Suppressor macrophage (primary cell): Measurements from ENCODE around the gene SPRY1.

Experiments used
- DNase-seq, 4 experiments: peaks; one replicate each; pipeline ENCODE4 v3.0.0-alpha.2; 2020 to 2022

Gene SPRY1

GRCh38 chr4:123380728-123381716, 15.6 kb upstream of the SPRY1 start:
- no peak for DNase-seq

DNA sequence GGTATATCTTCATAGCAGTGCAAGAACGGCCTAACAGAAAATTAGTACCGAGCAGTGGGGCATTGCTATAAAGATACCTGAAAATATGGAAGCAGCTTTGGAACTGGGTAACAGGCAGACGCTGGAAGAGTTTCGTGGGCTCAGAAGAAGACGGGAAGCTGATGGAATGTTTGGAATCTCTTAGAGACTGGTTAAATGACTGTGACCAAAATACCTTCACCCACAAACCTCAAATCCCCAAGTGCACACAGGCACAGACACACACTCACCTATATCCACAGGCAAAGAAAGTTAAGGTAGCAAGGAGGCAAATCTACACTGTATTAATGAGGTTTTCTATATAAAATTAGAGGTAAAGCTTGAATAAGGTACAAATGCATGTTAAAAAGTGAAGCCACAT, 14.6 kb upstream of the SPRY1 start:
- DNase-seq, result no peak

GRCh38 chr4:123383566-123383965, 13.0 kb upstream of the SPRY1 start:
- no peak for DNase-seq

DNA sequence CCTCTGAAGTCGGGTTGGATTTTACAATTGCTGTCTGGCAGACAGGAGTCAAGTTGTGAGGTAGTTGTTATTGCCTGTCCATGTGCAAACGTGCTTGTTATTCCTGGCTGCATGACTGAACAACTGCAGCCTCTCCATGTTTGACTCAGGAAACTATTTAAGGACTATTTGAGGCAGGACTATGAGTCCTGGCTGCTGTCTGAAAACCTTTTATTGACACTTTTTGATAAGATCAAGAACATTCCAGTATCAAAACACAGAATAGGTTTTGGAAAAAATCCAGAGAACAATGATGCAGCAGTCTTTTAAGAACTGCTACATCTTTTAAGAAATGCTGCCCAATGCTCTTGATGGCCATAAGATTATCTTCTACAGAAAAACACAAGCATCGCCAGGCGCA, 10.0 kb upstream of the SPRY1 start:
- no peak for DNase-seq

DNA sequence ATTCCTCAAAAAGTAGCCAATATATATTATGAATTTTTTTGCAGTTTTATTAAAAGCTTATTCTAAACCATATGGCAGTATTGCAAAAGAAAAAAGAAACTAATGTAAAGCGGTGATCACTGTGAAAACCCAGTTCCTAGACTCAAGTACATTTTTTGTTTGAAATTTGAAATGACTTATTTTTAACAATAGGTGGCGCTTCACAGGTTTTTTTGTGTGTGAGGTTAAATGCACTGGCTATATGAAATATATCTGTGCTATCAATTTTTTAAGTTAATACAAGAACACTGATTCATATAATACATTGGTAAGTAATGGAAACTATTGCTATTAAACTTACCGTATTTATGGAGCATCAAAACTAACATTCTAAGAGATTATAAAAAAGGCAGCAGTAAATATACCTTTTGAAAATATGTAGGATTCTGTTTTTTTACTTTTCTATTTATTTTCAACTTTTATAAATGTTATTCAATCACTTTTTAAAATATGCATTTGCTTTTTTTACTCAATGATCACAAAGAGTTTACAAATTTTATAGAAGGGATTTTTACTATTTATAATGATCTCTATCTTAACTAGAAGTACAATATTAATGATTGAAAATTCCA, 5.6 kb upstream of the SPRY1 start:
- DNase-seq, result peak; percentile 4 to 69 (median 34)

DNA sequence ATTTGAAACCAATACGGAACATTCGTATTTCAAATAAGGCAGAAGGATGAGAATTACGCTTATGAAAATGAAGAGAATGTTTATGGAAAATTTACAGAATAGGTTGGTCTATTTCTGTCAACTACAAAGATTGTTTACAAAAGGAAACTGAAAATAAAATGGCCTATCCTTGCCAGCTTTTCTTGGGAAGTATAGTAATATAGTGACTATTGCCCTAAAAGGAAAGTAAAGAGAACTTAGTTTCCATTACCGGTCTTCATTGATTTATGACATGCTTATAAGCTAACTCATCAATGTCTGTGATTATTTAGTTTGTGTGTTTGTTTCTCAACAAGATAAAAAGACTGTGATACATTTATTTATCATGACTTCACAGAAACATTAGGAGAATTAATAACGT, 2.9 kb upstream of the SPRY1 start:
- no peak for DNase-seq

- peak in 3 of 4 experiments; percentile 20 to 55 (median 30) for DNase-seq
These were observed 810 bp downstream of the SPRY1 start for GRCh38 chr4:123397144-123398065.

- peak; percentile 69 to 90 (median 78) for DNase-seq
These were observed 1.7 kb downstream of the SPRY1 start for GRCh38 chr4:123398066-123398852.

DNA sequence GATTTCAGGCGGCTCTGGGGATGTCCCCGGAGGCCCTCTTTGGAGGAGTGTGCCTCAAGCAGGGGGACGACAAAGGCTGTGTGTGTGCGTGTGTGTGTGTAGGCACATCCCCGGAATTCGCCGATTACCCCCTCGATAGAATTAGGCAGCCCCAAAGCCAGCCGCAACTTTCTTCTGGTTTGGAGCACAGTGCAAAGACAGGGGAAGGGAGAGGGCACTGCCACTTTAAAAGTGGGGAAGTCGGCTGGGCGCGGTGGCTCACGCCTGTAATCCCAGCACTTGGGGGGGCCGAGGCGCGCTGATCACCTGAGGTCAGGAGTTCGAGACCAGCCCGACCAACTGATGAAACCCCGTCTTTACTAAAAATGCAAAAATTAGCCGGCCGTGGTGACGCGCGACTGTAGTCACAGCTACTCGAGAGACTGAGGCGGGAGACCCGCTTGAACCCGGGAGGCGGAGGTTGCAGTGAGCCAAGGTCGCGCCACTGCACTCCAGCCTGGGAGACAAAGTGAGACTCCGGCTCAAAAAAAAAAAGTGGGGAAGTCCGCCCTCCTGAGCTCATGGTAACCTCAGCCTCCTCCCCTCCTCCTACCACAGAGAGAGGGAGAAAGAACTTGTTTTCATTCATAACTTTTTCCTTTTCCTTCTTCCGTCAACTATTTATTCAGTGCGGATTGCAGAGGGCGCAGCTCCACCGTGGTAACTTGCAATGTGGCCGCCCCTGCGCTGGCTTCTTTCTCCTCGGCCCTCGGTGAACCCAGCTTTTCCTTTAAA, 2.4 kb downstream of the SPRY1 start:
- peak; percentile 37 to 61 (median 58) for DNase-seq

DNA sequence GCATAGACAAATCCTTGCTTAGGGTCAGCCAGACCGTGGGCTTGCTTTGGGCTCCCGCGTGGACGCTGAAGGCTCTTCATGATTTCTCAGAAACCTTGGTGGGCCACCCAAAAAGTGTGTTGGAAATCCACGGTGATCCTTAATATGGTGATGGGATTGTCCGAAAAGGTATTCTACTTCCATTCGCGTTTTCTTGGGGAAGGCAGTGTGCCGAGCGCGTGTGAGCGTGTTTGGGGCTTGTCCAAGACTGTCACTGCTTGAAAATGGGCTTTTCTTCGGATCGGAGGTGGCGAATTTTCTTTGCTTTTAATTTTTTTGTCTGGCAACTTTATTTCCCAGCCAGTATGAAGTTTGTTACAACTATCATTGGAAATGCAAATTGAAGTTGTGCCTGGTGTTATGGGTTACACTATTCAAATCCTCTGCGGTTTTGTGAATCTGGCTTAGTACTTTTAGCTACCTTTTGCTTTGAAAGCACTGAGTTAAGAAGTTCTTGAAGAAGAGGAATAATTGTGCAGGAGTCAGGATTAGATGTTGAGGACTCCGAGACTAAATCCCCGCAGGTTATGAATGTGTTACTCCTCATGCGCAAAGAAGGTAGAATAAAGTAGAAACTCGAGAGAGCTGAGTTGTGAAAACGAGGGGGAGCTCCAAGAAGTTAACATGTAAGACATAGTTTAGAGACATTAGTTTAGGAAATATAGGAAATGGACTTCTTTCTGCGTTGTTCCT, 3.2 kb downstream of the SPRY1 start:
- DNase-seq, result no peak

- no peak for DNase-seq
These were observed 4.9 kb downstream of the SPRY1 start for GRCh38 chr4:123401271-123402120.

DNA sequence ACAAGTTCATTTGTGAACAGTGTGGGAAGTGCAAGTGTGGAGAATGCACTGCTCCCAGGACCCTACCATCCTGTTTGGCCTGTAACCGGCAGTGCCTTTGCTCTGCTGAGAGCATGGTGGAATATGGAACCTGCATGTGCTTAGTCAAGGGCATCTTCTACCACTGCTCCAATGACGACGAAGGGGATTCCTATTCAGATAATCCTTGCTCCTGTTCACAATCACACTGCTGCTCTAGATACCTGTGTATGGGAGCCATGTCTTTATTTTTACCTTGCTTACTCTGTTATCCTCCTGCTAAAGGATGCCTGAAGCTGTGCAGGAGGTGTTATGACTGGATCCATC, 5.5 kb downstream of the SPRY1 start:
- no peak for DNase-seq

DNA sequence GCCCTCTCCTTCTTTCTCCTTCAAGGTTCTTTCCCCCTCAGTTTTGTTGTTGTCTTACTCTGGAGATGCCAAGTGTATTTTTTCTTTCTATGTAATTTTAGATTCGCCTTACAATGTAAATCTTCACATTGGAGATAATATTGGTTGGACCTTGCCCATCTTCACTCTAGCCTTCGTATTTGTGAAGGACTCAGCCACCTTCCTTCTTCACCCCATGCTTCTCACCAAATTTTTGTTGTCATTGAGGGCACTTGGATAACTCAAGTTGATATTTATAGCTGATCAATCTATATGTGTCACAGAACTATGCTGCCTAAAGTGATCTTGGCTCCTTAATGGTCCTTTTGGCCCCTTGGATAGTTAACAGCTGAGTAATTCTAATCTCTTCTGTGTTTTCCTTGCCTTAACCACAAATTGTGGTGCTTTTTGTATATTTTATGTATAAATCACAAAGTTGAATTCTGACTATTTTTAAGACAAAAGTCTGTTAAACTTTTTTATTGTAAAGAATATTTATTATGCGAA, 6.5 kb downstream of the SPRY1 start:
- DNase-seq, result no peak

- no peak for DNase-seq
These were observed 7.9 kb downstream of the SPRY1 start for GRCh38 chr4:123404533-123404932.

DNA sequence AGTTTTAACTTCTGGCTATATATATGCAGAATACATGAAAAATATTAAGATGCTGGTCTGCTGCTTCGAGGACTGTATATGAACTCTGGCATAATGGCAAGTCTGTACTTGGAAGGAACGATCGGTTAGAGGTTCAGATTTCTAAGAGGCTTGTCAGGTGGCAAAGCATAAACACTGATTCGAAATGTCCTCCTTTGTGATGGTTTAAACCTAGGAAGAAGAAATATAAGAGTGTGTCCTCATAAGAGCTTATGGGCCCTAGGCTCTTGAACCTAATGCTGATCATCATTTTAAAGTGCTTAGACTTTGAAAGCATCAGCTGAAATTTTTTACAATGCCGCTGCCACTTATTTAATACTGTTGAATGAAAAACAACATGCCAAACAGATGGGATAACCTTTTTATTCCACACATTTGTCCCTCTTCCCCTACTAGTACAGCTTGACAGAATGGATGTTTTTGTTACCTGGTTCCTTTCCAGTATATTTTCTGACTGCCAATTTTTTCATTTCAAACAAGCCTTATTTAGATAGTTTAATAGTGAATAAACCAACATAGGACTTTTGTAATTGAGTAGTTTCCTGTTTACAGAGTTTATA, 8.8 kb downstream of the SPRY1 start:
- no peak for DNase-seq

GRCh38 chr4:123406872-123407271, 10.3 kb downstream of the SPRY1 start:
- DNase-seq, result no peak

- no peak for DNase-seq
These were observed 12.0 kb downstream of the SPRY1 start for GRCh38 chr4:123408471-123409084.

GRCh38 chr4:123409334-123409733, 12.7 kb downstream of the SPRY1 start:
- DNase-seq, result no peak
